Stomach (tissue), 4 donors: Measurements from ENCODE around the gene LIMS2.

Source experiments
- EP300 ChIP-seq: sonication (generic); formaldehyde crosslinking; IDR thresholded peaks from one replicate; pipeline ENCODE4 v1.6.1; 2017; ENCODE audit warnings: antibody characterized with exemption
- POLR2A ChIP-seq, 4 donors: fragments of 450-650 bp; IDR thresholded peaks; one replicate each; pipeline ENCODE4 v1.6.1; 2016; ENCODE audit warnings: antibody characterized with exemption in 4 of 4, control low read depth in 2 of 4, mild to moderate bottlenecking in 1 of 4, moderate library complexity in 1 of 4
- TF ChIP-seq, protein P1 (sequence below), 7 experiments: fragments of 450-650 bp in 4 of 7; fragments of 200-600 bp in 3 of 7; sonication (generic) in 3 of 7; IDR thresholded peaks; one replicate each; pipeline ENCODE4 v1.5.1; 2016 to 2019; ENCODE audit warnings: antibody characterized with exemption in 7 of 7, control low read depth in 2 of 7, mild to moderate bottlenecking in 1 of 7

DNA sequence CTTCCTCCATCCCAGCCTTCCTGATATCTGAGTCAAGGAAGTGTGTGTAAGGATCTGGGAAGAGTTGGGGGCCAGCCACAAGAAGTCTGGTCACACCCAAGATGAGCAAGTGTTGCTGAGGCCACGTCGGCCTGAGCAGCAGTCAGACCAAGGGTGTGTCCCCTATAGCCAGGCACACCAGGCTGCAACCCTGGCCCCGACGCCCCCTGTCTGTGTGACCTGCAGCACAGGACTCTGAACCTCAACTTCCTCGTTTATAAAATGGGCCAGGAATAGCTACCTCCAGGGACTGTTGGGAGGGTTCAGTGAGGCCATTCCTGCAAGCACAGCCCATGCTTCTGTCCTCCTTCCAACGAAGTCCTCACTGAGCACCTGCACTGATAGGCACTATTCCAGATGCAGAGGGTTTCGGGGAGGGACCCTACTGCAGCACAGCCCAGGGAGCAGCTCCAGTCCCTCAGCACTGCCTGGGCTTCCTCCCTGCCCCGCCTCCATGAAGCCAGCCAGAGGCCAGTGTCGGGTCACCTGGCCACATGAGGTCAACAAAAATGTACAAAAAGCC lies 13.3 kb downstream of the LIMS2 start:
- TF ChIP-seq, protein P1, sequence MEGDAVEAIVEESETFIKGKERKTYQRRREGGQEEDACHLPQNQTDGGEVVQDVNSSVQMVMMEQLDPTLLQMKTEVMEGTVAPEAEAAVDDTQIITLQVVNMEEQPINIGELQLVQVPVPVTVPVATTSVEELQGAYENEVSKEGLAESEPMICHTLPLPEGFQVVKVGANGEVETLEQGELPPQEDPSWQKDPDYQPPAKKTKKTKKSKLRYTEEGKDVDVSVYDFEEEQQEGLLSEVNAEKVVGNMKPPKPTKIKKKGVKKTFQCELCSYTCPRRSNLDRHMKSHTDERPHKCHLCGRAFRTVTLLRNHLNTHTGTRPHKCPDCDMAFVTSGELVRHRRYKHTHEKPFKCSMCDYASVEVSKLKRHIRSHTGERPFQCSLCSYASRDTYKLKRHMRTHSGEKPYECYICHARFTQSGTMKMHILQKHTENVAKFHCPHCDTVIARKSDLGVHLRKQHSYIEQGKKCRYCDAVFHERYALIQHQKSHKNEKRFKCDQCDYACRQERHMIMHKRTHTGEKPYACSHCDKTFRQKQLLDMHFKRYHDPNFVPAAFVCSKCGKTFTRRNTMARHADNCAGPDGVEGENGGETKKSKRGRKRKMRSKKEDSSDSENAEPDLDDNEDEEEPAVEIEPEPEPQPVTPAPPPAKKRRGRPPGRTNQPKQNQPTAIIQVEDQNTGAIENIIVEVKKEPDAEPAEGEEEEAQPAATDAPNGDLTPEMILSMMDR (IDR thresholded peaks at IDR 0.05), result no peak
- TF ChIP-seq POLR2A (IDR thresholded peaks at IDR 0.05), result no peak
- no peak for TF ChIP-seq EP300
